Measurements from ENCODE around the gene LRMDA.

LRMDA gene

DNA sequence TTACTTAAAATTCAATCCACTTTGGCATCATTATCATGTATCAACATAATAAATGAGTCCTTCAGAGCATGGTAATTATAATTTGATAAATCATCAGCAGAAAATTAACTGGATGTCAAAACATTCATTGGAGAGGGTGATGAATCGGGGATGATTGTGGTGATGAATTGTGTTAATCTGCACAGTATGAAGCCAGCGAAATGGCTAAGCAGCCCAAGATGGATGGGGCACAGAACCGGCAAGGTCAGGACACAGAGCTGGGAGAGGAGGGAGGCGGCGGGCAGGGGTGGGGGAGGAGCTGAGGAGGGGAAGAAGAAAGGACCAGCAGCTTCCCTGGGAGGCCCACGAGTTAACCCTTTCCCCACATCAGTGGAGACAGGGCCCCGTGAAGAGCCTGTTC, 536.1 kb downstream of the LRMDA start:
- H3K9ac ChIP-seq (ENCODE audit: low read length), result no peak overlapping the region
- H3K4me1 ChIP-seq (ENCODE audit: control insufficient read depth, insufficient read depth, low read length), result peaks cover 13% of the 10 kb centered on the region
- no peak overlapping the region for H3K4me3 ChIP-seq (ENCODE audit: low read depth, low read length)
- no peak overlapping the region for H3K27ac ChIP-seq (ENCODE audit: low read depth, low read length)
- H3K27me3 ChIP-seq (ENCODE audit: control insufficient read depth, insufficient read depth, low read length), result no peaks in the 10 kb centered on the region
- no peaks in the 10 kb centered on the region for H3K9me3 ChIP-seq (ENCODE audit: control insufficient read depth, insufficient read depth, low read depth, low read length)
- no peaks in the 10 kb centered on the region for H3K36me3 ChIP-seq (ENCODE audit: control insufficient read depth, insufficient read depth, low read length)

DNA sequence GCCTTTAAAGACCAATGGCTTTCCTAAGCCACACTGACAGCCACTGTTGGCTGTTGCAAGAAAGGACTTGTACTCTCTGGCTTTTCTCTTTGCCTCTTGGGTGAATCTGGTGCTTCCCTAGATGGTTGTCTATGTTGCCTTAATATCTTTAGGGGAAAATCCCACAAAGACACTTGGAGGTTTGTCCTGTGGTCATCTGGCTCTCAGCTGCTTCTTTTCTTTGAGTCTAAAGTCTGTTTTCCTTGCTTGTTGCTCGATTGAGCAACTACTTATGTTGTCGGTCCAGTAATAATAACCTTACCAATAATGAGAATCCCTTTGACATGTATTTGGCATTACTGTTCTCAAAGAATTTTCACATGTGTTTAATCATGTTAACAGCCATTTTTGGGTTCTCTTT, 537.6 kb downstream of the LRMDA start:
- Histone ChIP-seq H3K9ac (ENCODE audit: low read length) (no peak overlapping the region), H3K27ac (ENCODE audit: low read depth, low read length) (no peak overlapping the region), H3K27me3 (ENCODE audit: control insufficient read depth, insufficient read depth, low read length) (no peaks in the 10 kb centered on the region), H3K36me3 (ENCODE audit: control insufficient read depth, insufficient read depth, low read length) (no peaks in the 10 kb centered on the region), H3K4me3 (ENCODE audit: low read depth, low read length) (no peak overlapping the region), H3K9me3 (ENCODE audit: control insufficient read depth, insufficient read depth, low read depth, low read length) (no peaks in the 10 kb centered on the region), H3K4me1 (ENCODE audit: control insufficient read depth, insufficient read depth, low read length) (peaks cover 13% of the 10 kb centered on the region)

DNA sequence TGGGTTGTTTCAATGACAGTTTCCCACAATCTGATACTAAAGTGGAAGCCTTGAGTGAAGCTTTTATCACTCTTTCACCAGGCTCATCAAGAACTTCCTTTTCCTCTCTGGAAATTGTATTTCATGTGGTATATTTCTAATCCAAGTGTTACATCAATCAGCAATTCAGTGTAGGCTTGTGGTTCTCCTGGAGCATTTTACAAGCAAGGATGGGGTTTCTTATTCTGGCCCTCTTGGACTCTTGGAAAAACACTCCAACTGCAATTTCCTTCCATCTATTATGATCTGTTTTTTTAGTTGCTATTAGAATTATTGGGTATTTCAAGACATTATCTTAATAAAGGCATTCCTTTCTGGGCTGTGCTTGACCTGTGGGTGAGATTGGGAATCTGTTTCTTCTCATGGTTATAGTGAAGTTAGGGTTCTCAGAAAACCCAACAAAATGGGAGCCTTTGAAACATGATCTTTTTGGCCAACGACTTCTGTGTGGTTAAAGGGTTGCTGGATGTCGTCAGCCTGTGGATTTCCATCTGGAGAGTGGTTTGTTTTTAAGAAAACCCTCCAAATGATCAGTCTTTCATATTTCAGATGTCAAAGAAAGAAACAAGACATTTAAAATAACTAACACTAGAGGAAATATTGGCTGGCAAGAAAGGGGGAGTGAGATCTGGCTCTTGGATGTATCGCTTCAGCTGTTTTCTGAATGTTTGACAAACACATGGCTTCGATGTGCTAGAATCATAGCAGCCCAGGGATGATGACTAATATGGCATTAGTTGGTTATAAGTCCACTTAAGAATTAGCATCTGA, 540.2 kb downstream of the LRMDA start:
- H3K27me3 ChIP-seq (ENCODE audit: control insufficient read depth, insufficient read depth, low read length), result no peaks in the 10 kb centered on the region
- H3K9me3 ChIP-seq (ENCODE audit: control insufficient read depth, insufficient read depth, low read depth, low read length), result no peaks in the 10 kb centered on the region
- H3K9ac ChIP-seq (ENCODE audit: low read length), result no peak overlapping the region
- no peaks in the 10 kb centered on the region for H3K36me3 ChIP-seq (ENCODE audit: control insufficient read depth, insufficient read depth, low read length)
- no peak overlapping the region for H3K27ac ChIP-seq (ENCODE audit: low read depth, low read length)
- H3K4me3 ChIP-seq (ENCODE audit: low read depth, low read length), result no peak overlapping the region
- peaks cover 13% of the 10 kb centered on the region for H3K4me1 ChIP-seq (ENCODE audit: control insufficient read depth, insufficient read depth, low read length)

DNA sequence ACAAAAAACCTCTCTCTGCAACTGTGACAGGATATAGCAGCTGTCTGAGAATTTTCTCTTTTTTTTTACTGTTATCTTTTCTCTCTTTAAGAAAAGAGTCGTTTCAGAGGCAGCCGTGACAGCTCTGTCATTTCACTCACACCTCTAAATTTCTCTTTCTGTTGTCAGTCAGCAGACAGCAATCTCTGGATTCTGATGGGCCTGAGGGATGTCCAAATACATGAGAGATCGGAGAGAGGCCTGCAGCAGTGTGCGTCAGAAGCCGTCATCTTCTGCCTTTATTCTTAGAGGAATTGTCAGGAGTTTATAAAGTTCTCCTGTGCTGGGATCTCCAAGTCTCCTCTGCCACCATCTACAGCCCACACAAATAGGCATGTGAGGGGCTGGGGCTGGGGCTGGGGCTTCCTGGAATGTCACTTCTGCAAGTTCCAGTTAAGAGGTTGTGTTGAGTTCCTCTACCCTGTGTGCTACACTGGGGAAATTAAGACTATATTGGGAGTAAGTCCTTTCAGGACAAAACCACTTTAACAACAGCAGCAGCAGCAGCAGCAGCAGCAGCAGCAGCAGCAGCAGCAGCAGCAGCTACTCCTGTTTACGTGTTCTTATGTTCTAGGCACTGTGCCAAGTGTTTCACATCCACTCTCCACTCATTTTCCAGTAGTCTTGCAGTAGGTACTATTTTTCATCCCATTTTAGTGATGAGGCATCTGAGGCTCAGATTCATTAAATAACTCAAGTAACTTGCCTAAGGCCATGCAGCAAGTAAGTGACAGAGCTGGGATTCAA, 541.3 kb downstream of the LRMDA start:
- Histone ChIP-seq H3K4me3 (ENCODE audit: low read depth, low read length) (no peak overlapping the region), H3K9me3 (ENCODE audit: control insufficient read depth, insufficient read depth, low read depth, low read length) (no peaks in the 10 kb centered on the region), H3K36me3 (ENCODE audit: control insufficient read depth, insufficient read depth, low read length) (no peaks in the 10 kb centered on the region), H3K27me3 (ENCODE audit: control insufficient read depth, insufficient read depth, low read length) (no peaks in the 10 kb centered on the region), H3K4me1 (ENCODE audit: control insufficient read depth, insufficient read depth, low read length) (peaks cover 5% of the 10 kb centered on the region), H3K9ac (ENCODE audit: low read length) (no peak overlapping the region), H3K27ac (ENCODE audit: low read depth, low read length) (no peak overlapping the region)

DNA sequence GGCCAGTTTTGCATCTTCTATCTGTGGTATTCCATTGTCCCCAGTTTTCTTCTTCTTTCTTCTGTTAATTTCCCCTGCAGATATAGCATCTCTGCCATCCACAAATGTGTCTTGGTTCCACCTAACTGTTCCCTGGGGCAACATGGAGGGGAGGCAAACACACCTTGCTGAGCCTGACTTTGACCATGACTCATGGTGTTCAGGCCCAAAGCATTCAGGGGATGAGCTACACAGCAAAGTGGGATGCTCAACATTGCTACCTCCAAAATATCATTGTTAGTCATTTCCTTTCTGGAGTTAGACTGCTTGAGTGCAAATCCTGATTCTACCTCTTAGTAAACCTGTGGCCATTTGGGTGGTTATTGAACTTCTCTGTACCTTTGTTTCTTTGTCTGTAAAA, 542.7 kb downstream of the LRMDA start:
- no peak overlapping the region for H3K9ac ChIP-seq (ENCODE audit: low read length)
- no peak overlapping the region for H3K4me3 ChIP-seq (ENCODE audit: low read depth, low read length)
- no peaks in the 10 kb centered on the region for H3K27me3 ChIP-seq (ENCODE audit: control insufficient read depth, insufficient read depth, low read length)
- no peaks in the 10 kb centered on the region for H3K9me3 ChIP-seq (ENCODE audit: control insufficient read depth, insufficient read depth, low read depth, low read length)
- H3K36me3 ChIP-seq (ENCODE audit: control insufficient read depth, insufficient read depth, low read length), result no peaks in the 10 kb centered on the region
- H3K27ac ChIP-seq (ENCODE audit: low read depth, low read length), result no peak overlapping the region
- H3K4me1 ChIP-seq (ENCODE audit: control insufficient read depth, insufficient read depth, low read length), result no peaks in the 10 kb centered on the region; the same call in 1 of the 2 replicates

DNA sequence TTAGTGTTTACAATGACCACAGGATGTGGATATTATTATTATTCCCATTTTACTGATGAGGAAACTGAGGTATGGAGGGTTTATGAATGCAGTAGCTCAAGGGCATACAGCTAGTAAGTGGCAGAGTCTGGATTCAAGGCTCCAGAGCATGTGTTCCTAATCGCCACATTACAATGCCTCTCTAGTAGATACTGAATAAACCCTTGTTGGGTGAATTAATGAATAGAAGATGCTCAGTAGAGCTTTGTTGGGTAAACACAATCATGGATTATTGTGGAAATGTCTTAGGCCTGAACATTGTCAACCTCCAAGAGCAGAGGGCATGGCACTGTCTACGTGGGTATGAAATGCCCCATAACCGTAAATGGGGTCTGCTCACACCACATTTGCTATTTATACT, 545.3 kb downstream of the LRMDA start:
- no peaks in the 10 kb centered on the region for H3K36me3 ChIP-seq (ENCODE audit: control insufficient read depth, insufficient read depth, low read length)

DNA sequence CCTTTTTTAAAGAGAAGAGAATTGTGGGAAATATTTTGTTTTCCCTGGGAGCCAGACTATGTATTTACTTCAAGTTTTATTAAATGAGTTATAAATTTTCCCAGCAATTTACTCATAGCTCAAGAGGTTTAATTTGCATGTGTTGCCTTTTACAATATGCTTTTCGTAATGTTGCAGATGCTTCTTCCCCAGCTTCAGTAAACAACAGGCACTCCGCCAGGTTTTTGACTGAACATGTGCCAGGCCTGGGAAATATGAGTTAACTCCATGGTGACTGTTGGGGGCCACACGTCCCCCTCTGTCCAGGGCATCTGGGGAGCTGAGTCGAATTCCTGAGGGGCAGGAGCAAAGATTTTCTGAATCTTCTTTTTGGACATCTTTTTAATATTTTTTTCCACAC, 545.7 kb downstream of the LRMDA start:
- no peaks in the 10 kb centered on the region for H3K36me3 ChIP-seq (ENCODE audit: control insufficient read depth, insufficient read depth, low read length)
- no peaks in the 10 kb centered on the region for H3K4me1 ChIP-seq (ENCODE audit: control insufficient read depth, insufficient read depth, low read length)
- H3K27me3 ChIP-seq (ENCODE audit: control insufficient read depth, insufficient read depth, low read length), result no peaks in the 10 kb centered on the region
- no peak overlapping the region for H3K4me3 ChIP-seq (ENCODE audit: low read depth, low read length)
- no peaks in the 10 kb centered on the region for H3K9me3 ChIP-seq (ENCODE audit: control insufficient read depth, insufficient read depth, low read depth, low read length)
- H3K9ac ChIP-seq (ENCODE audit: low read length), result no peak overlapping the region
- H3K27ac ChIP-seq (ENCODE audit: low read depth, low read length), result no peak overlapping the region

More for the DNA sequence above, 545.3 kb downstream of the LRMDA start:
- no peak overlapping the region for H3K9ac ChIP-seq (ENCODE audit: low read length)
- H3K27me3 ChIP-seq (ENCODE audit: control insufficient read depth, insufficient read depth, low read length), result no peaks in the 10 kb centered on the region
- H3K9me3 ChIP-seq (ENCODE audit: control insufficient read depth, insufficient read depth, low read depth, low read length), result no peaks in the 10 kb centered on the region
- H3K4me3 ChIP-seq (ENCODE audit: low read depth, low read length), result no peak overlapping the region
- no peaks in the 10 kb centered on the region; the same call in 1 of the 2 replicates for H3K4me1 ChIP-seq (ENCODE audit: control insufficient read depth, insufficient read depth, low read length)
- no peak overlapping the region for H3K27ac ChIP-seq (ENCODE audit: low read depth, low read length)

DNA sequence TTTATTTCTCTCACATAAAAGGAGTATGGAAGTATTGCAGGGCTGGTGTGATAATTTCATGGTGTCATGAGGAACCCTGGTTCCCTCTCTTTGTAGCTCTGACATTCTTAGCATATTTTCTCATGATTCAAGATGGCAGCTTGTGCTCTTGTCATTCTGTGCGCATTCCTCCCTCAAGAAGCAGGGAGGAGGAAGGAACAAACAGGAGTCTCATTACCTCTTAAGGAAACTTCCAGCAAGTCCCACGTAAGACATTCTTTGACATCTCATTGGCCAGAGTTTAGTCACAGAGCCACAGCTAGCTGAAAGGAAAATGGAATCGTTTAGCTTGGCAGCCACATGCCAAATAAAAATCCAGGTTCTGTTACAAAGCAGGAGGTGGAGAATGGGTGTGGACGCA, 546.8 kb downstream of the LRMDA start:
- no peaks in the 10 kb centered on the region for H3K9me3 ChIP-seq (ENCODE audit: control insufficient read depth, insufficient read depth, low read depth, low read length)
- no peaks in the 10 kb centered on the region for H3K4me1 ChIP-seq (ENCODE audit: control insufficient read depth, insufficient read depth, low read length)
- H3K4me3 ChIP-seq (ENCODE audit: low read depth, low read length), result no peak overlapping the region
- H3K9ac ChIP-seq (ENCODE audit: low read length), result no peak overlapping the region
- H3K27ac ChIP-seq (ENCODE audit: low read depth, low read length), result no peak overlapping the region
- no peaks in the 10 kb centered on the region for H3K27me3 ChIP-seq (ENCODE audit: control insufficient read depth, insufficient read depth, low read length)
- no peaks in the 10 kb centered on the region for H3K36me3 ChIP-seq (ENCODE audit: control insufficient read depth, insufficient read depth, low read length)

DNA sequence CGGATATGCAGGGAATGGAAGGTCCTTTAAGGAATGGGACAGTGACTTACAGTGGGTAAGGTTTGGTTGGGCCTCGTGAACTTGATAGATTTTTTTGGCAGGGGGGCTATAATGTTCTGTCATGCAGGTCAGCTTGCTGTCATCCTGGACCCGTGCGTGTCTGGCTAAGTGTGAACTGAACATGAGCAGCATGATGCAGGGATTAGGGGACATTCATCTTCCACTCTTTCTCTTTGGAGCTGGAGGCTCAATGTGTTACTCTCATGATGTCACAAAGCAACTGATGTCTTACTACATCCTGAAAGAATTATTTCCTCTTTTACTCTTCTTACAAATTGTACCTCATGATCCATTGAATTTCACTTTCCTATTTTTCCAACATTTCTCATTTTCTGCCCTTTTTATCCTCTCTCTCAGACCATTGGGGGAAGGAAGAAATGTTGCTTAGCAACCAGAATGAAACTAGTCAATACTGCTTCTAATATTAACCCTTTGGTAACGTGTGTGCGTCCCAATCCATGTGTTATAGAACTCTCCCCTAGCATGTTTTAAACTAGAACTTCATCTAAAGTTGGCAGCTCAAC, 549.1 kb downstream of the LRMDA start:
- no peak overlapping the region for H3K4me3 ChIP-seq (ENCODE audit: low read depth, low read length)
- no peaks in the 10 kb centered on the region for H3K4me1 ChIP-seq (ENCODE audit: control insufficient read depth, insufficient read depth, low read length)
- H3K9me3 ChIP-seq (ENCODE audit: control insufficient read depth, insufficient read depth, low read depth, low read length), result no peaks in the 10 kb centered on the region
- H3K27ac ChIP-seq (ENCODE audit: low read depth, low read length), result no peak overlapping the region
- H3K9ac ChIP-seq (ENCODE audit: low read length), result no peak overlapping the region
- H3K36me3 ChIP-seq (ENCODE audit: control insufficient read depth, insufficient read depth, low read length), result no peaks in the 10 kb centered on the region
- H3K27me3 ChIP-seq (ENCODE audit: control insufficient read depth, insufficient read depth, low read length), result no peaks in the 10 kb centered on the region

DNA sequence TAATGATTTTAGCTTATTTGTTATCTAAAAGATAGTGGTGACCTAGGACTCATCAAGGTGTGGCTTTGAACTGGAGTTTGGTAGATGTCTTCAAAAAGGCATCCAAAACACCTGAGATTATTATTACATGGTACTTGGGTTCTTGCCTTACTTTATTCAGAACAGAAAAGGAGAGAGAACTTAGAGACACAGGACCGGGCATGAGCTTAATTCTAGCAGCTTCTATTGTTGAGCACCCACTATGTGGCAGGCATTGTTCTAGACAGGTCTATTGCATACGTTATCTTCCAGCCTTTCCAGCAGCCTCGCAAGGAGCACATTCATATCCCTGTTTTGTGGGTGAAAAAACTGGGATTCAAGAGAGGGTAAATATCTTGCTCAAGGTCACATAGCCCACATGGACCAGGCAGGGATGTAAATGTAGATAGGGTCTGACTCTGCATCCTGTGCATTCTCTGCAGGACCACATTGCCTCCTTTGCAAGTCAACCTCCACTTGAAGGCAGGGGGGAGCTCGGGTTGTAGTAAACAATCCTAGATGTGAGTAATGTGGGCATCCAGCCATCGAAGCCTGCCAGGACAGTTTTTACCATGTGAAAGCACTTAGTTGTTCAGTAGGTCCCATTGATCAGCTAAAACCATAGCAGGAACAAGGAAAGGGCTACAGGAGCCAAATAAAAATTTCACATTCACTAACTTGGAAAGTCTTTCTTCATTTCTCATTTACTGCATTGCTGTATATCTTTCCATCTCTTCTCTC, 551.4 kb downstream of the LRMDA start:
- Histone ChIP-seq H3K27ac (ENCODE audit: low read depth, low read length) (no peak overlapping the region), H3K27me3 (ENCODE audit: control insufficient read depth, insufficient read depth, low read length) (no peaks in the 10 kb centered on the region), H3K9me3 (ENCODE audit: control insufficient read depth, insufficient read depth, low read depth, low read length) (no peaks in the 10 kb centered on the region), H3K4me3 (ENCODE audit: low read depth, low read length) (no peak overlapping the region), H3K36me3 (ENCODE audit: control insufficient read depth, insufficient read depth, low read length) (no peaks in the 10 kb centered on the region), H3K4me1 (ENCODE audit: control insufficient read depth, insufficient read depth, low read length) (peaks cover 4% of the 10 kb centered on the region; the same call in 1 of the 2 replicates), H3K9ac (ENCODE audit: low read length) (no peak overlapping the region)

Data from HUES6 (cell line).